Measurements from ENCODE around the gene SMAD7. TPM values are rescaled to one million over a fixed set of nuclear protein-coding genes. Genes with fewer than 3 reads are reported as not detected.
"Not testable (repeated sequence)": the region's sequence is repeated elsewhere in the genome, so short reads cannot be mapped to it uniquely, and the experiment has no call there.

SMAD7 gene
- total RNA-seq, 1 donor from 2014 or later: 53.6 TPM

GRCh38 chr18:48871391-48872166, 79.2 kb downstream of the SMAD7 start:
- peaks cover 53% of the 10 kb centered on the region for H3K4me1 Mint-ChIP-seq (ENCODE audit: unreplicated experiment)
- H3K9me3 Mint-ChIP-seq (ENCODE audit: unreplicated experiment): no peaks in the 10 kb centered on the region
- no peaks in the 10 kb centered on the region for H3K36me3 Mint-ChIP-seq (ENCODE audit: unreplicated experiment)
- H3K27me3 Mint-ChIP-seq (ENCODE audit: unreplicated experiment): no peaks in the 10 kb centered on the region
- no peak overlapping the region for H3K4me3 Mint-ChIP-seq (ENCODE audit: unreplicated experiment)
- no peak for DNase-seq (ENCODE audit: extremely low spot score, unreplicated experiment)
- H3K27ac Mint-ChIP-seq (ENCODE audit: unreplicated experiment): peak overlapping the region; percentile 31
- TF ChIP-seq, protein P1, sequence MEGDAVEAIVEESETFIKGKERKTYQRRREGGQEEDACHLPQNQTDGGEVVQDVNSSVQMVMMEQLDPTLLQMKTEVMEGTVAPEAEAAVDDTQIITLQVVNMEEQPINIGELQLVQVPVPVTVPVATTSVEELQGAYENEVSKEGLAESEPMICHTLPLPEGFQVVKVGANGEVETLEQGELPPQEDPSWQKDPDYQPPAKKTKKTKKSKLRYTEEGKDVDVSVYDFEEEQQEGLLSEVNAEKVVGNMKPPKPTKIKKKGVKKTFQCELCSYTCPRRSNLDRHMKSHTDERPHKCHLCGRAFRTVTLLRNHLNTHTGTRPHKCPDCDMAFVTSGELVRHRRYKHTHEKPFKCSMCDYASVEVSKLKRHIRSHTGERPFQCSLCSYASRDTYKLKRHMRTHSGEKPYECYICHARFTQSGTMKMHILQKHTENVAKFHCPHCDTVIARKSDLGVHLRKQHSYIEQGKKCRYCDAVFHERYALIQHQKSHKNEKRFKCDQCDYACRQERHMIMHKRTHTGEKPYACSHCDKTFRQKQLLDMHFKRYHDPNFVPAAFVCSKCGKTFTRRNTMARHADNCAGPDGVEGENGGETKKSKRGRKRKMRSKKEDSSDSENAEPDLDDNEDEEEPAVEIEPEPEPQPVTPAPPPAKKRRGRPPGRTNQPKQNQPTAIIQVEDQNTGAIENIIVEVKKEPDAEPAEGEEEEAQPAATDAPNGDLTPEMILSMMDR (IDR thresholded peaks at IDR 0.05): no peak

DNA sequence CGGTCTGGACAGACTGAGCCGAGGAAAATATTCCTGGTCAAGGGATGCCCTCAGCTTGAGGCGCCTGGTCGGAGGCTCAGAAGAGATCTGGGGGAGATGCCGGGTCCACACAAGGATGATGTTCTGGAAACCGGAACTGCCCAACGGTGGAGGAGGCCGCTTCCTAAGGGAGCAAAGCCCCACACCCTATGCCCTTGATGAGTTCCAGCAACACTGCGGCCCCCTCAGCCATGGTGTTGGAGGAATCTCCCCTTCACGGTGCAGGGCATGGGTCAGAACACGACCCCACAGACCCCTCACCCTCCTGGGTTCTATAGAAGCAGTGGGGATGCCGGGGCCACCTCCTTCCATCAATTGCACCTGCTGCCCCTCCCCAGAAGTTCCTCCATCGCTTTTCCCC, 79.8 kb downstream of the SMAD7 start:
- H3K4me3 Mint-ChIP-seq (ENCODE audit: unreplicated experiment): not testable (repeated sequence)

More for the DNA sequence above, 79.8 kb downstream of the SMAD7 start:
- not testable (repeated sequence) for H3K27ac Mint-ChIP-seq (ENCODE audit: unreplicated experiment); H3K9me3 Mint-ChIP-seq (ENCODE audit: unreplicated experiment); H3K36me3 Mint-ChIP-seq (ENCODE audit: unreplicated experiment); H3K27me3 Mint-ChIP-seq (ENCODE audit: unreplicated experiment); DNase-seq (ENCODE audit: extremely low spot score, unreplicated experiment)
- H3K4me1 Mint-ChIP-seq (ENCODE audit: unreplicated experiment): peaks cover 50% of the 10 kb centered on the region
